HG03378 (cell line): ENCODE results near the gene ZYG11A.

Source experiments
- ATAC-seq: cut with Tn5 transposase; IDR thresholded peaks from one replicate; pipeline ENCODE4 v1.9.1; 2021; ENCODE audit warnings: mild to moderate bottlenecking, moderate library complexity; ENCODE audit not compliant: unreplicated experiment

The ZYG11A gene

GRCh38 chr1:52917156-52917555 lies 74.6 kb downstream of the ZYG11A start:
- no peak for ATAC-seq

DNA sequence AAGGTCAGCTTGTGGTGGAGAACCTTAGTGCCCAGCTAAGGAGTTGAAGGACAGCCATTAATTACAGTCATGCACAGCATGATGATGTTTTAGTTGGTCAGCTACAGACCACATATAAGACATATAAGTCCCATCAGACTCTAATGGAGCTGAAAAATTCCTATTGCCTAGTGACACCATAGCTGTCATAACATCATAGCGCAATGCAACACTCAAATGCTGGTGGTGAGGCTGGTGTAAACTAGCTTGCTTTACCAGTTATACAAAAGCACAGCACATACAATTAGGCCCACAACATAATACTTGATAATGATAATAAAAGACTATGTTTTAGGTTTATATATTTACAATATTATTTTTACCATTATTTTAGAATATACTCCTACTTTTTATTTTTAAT lies 75.0 kb downstream of the ZYG11A start:
- no peak for ATAC-seq

GRCh38 chr1:52918201-52918600 lies 75.6 kb downstream of the ZYG11A start:
- ATAC-seq: no peak

DNA sequence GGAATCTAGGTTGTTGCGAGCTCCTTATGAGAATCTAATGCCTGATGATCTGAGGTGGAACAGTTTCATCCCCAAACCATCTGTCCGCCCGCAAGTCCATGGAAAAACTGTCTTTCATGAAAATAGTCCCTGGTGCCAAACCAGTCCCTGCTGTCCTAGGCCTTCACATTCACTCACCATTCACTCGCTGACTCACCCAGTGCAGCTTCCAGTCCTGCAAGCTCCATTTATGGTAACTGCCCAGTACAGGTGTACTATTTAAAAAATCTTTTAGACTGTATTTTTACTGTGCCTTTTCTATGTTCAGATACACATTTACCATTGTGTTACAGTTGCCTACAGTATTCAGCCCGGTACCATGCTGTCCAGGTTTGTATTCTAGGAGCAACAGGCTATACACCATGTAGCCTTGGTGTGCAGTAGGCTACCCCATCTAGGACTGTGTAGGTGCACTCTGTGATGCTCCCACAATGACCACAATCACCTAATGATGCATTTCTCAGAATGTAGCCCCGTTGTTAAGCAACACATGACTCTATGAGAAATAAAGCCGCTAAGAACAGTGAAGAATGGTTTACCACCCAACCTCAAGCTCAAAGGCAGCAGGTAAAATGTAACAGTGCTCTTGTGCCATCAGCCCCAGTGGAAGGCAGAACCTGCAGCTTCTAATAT lies 76.6 kb downstream of the ZYG11A start:
- no peak for ATAC-seq

DNA sequence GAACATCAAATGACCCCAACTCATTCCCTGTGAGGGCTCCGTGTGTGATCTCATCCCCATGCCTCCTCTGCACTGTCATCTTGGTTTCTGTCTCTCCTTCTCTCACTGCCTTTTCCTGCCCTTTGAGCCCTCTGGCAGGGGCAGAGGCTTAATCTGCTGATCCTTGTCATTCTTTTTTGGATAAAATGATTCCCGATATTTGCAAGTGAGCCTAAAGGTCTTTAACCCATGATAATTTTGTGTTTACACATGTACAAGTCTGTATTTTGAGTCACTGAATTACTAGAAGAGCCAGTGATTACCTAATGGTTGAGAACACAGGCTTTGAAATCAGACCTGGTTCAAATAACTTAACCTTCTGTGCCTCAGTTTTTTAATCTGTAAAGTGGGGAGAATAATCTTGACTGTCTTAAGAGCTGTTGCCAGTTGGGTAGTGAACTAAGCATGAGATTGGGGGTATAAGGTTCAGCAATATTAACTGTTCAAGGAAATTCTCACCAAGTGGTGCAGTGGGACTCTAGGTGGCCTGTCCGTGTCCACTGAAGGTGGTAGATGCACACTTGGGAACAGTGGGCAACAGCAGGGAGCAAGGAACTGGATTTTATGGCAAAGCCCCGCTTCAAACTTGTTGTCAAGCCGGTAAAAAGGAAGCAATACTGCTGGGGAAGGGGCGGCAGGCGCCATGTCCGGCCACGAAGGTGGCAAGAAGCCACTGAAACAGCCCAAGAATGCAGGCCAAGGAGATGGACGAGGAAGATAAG lies 77.3 kb downstream of the ZYG11A start:
- ATAC-seq: no peak

GRCh38 chr1:52920791-52921291 lies 78.3 kb downstream of the ZYG11A start:
- no peak for ATAC-seq

GRCh38 chr1:52925571-52926005 lies 83.0 kb downstream of the ZYG11A start:
- ATAC-seq: no peak

DNA sequence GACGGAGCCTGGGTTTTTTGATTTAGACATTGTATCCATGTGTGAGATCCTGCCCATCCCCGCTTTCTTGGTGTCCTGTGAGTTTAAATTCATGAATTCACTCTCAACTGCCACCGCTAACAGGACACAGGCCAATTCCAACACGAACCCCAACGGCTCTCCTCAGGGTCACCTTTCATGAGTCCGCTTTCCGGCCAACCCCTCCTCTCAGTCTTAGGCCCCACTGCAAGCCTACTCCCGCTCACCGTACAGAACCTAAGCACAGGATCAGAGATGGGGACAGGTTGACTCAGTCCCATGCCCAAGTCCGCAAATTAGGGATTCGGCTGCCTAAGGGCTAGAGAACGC lies 84.3 kb downstream of the ZYG11A start:
- no peak for ATAC-seq

DNA sequence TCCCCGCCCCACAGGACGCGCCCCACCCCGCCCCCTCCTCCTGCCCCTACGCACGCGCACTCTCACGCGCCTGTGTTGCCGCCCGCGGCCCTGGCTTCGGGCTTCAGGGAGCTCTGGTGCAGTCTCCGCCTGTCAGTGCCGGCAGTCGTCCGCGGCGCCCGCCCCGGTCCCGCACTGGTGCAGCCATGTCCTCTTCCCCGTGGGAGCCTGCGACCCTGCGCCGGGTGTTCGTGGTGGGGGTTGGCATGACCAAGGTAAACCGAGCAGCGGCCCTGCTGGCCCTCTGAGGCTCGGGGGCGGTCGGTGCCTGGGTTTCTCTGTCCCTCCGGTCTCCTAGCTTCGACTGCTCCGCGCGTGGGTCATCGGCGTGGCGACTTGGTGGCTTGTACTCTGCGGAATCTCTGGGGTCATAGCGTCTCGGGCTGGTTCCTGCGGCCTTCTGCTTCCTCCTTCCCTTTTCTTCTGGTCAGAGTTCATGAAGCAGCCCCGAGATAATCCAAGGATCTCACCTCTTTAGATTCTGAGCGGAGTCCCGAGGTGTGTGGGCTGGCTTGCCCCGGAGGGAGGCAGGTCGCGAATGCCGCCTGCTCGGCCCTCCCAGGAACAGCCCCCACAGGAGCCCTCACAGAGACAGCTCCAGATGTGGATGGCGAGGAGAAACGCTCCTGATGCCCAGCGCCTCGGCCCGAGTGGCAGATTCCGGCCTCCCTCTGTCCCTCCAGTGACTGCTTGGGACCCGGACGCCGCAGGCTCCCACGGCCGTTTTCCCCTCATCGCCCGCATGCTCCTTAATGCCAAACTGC lies 84.9 kb downstream of the ZYG11A start, which contains the start of gene SCP2:
Gene SCP2 (plus strand): TSS at position 65 of the 803 bp plus-strand sequence. CDS start 121 bp downstream, at position 186.
- no peak for ATAC-seq

- no peak for ATAC-seq
These were observed 85.5 kb downstream of the ZYG11A start for GRCh38 chr1:52928015-52928404.

DNA sequence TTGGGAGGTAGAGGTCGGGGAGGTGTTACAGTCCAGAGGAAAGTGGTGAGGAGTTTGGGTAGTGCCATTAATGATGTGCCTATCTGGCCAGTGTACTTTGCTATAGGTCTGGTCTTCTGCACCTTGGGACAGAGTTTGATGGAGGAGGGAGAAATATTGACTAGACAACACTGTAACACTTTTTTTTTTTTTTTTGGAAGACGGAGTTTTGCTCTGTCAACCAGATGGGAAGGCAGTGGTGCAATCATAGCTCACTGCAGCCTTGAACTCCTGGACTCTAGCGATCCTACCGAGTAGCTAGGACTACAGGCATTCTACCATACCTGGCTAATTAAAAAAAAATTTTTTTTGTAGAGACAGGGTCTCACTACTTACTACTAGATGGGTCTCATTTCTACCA lies 86.5 kb downstream of the ZYG11A start:
- ATAC-seq: no peak

DNA sequence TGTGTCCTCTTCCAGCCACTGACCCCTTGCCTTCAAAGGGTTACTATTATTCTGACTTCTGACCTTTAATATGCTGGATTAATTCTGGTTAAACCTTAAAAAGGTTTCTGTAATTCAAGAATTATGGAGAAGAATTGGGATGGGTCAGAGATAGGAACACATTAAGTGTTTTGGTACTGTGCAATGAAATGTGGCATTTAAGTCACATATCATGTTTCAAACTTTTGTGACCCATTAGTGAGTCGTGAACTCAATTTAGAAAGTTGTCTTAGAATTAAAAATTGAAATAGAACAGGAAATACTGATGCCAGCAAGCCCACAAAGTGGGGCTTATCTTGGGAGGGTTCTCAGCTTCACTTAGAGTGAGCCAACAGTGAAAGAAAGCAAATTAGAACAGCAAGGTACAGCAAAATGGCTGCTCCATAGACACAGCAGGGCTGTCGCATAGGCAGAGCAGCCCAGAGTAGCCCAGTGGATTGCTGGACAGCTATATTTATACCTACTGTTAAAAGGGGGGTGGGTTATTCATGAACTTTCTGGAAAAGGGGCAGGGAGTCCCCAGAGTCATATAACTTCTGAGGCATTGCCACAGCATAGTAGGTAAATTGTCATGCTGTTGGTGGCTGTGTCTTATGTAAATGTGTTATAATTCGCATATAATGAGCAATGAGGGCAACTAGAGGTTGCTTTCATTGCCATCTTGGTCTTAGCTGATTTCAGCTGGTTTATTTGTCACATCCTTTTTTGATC lies 95.0 kb downstream of the ZYG11A start:
- no peak for ATAC-seq

GRCh38 chr1:52938183-52938451 lies 95.6 kb downstream of the ZYG11A start:
- no peak for ATAC-seq

GRCh38 chr1:52943876-52944416 lies 101.4 kb downstream of the ZYG11A start:
- ATAC-seq: no peak

- no peak for ATAC-seq
These were observed 102.0 kb downstream of the ZYG11A start for GRCh38 chr1:52944566-52944965.
